HepG2 (cell line): Measurements from ENCODE around the gene ANTXR1. TPM values are rescaled to one million over a fixed set of nuclear protein-coding genes. Genes with fewer than 3 reads are reported as not detected.

Source experiments
- ATAC-seq: fragments of 200-7000 bp; cut with Tn5 transposase; 3 replicates; pipeline ENCODE4 v1.9.1; 2020; ENCODE audit warnings: mild to moderate bottlenecking, moderate library complexity
- BruUV-seq: library from RNA; stranded (reverse); fragments of 400-500 nt; replicated peaks from 2 replicates; lab custom pipeline; 2021; lab: Mats Ljungman, UMichigan
- CTCF ChIA-PET: fragments of 300-600 bp; formaldehyde crosslinking; extraction: SDS; loops from one replicate; lab custom pipeline; 2021; ENCODE audit warnings: low total read pairs, inconsistent platforms, low intra/inter-chr PET ratio; lab: Yijun Ruan, JAX
- POLR2A ChIA-PET: fragments of 350-600 bp; sonication (Branson Sonifier 250); formaldehyde crosslinking; loops from one replicate; lab custom pipeline; 2020; ENCODE audit warnings: antibody characterized with exemption, inconsistent platforms; lab: Yijun Ruan, JAX
- DNase-seq: peaks from one replicate; pipeline ENCODE4 v3.0.0-alpha.2; 2015; ENCODE audit warnings: low spot score
- FAIRE-seq: peaks from 3 replicates; lab custom pipeline; 2011; peaks lifted over from hg19 to GRCh38; lab: Jason Lieb, UNC
- H2AFZ ChIP-seq: one replicate; pipeline ENCODE4 v1.6.1; 2011; ENCODE audit warnings: low read length, inconsistent platforms
- H3K27ac ChIP-seq: fragments of 300-600 bp; 3 replicates; pipeline ENCODE4 v1.8.0; 2011; ENCODE audit warnings: mixed run types, mild to moderate bottlenecking, mixed read lengths, low read length, inconsistent platforms; ENCODE audit not compliant: insufficient read depth; ENCODE audit errors: extremely low read length
- H3K27me3 ChIP-seq, 2 experiments: fragments of 200-600 bp in 1 of 2; 2 replicates in 1 of 2; 3 replicates in 1 of 2; pipeline versions ENCODE4 v1.6.0 to v1.8.0; 2011; ENCODE audit warnings: low read length in 2 of 2, mild to moderate bottlenecking in 2 of 2, moderate library complexity in 2 of 2, inconsistent platforms in 1 of 2; ENCODE audit not compliant: insufficient read depth in 2 of 2, control insufficient read depth in 1 of 2
- H3K36me3 ChIP-seq, 2 experiments: fragments of 200-600 bp in 1 of 2; replicated peaks in 1 of 2; 2 replicates in 1 of 2; 3 replicates in 1 of 2; pipeline versions ENCODE4 v1.5.1 to v1.8.0; 2011; ENCODE audit warnings: low read length in 2 of 2, inconsistent platforms in 1 of 2; ENCODE audit not compliant: insufficient read depth in 2 of 2, control insufficient read depth in 1 of 2
- H3K4me1 ChIP-seq: 2 replicates; pipeline ENCODE4 v1.5.1; 2012; ENCODE audit warnings: low read length, inconsistent platforms; ENCODE audit not compliant: insufficient read depth
- H3K4me2 ChIP-seq: 2 replicates; pipeline ENCODE4 v1.6.0; 2011; ENCODE audit warnings: low read depth, low read length, inconsistent platforms
- H3K4me3 ChIP-seq, 3 experiments: fragments of 200-600 bp in 1 of 3; sonication (generic), shearing (Covaris generic) in 1 of 3; replicated peaks in 1 of 3; 2 replicates each; pipeline ENCODE4 v1.5.1; 2011 to 2016; ENCODE audit warnings: low read length in 3 of 3, inconsistent platforms in 2 of 3, low read depth in 2 of 3, mild to moderate bottlenecking in 2 of 3, control low read depth in 1 of 3, mixed read lengths in 1 of 3; ENCODE audit not compliant: insufficient read depth in 1 of 3
- H3K79me2 ChIP-seq: one replicate; pipeline ENCODE4 v1.6.1; 2011; ENCODE audit warnings: low read length, inconsistent platforms; ENCODE audit not compliant: insufficient read depth
- H3K9ac ChIP-seq: 2 replicates; pipeline ENCODE4 v1.6.0; 2011; ENCODE audit warnings: mild to moderate bottlenecking, low read depth, low read length, inconsistent platforms; ENCODE audit not compliant: insufficient read depth
- H3K9me3 ChIP-seq: 2 replicates; pipeline ENCODE4 v1.5.1; 2012; ENCODE audit warnings: mild to moderate bottlenecking, low read length
- H4K20me1 ChIP-seq: 2 replicates; pipeline ENCODE4 v1.6.0; 2011; ENCODE audit warnings: inconsistent platforms, mild to moderate bottlenecking, low read length, moderate library complexity; ENCODE audit not compliant: insufficient read depth
- IRF1 ChIP-seq: sonication (generic); formaldehyde crosslinking; IDR thresholded peaks from 2 replicates; pipeline ENCODE4 v1.4.0; 2020; ENCODE audit warnings: low read depth, mild to moderate bottlenecking, missing genetic modification reagents
- KLF12 ChIP-seq: sonication (generic); formaldehyde crosslinking; IDR thresholded peaks from 2 replicates; pipeline ENCODE4 v1.4.0; 2020; ENCODE audit warnings: missing genetic modification reagents, borderline replicate concordance
- KLF15 ChIP-seq: sonication (generic); formaldehyde crosslinking; IDR thresholded peaks from 2 replicates; pipeline ENCODE4 v1.8.1; 2023; ENCODE audit warnings: borderline replicate concordance, mild to moderate bottlenecking, inconsistent platforms, missing genetic modification reagents, mixed read lengths
- MAFF ChIP-seq: IDR thresholded peaks from 2 replicates; pipeline ENCODE4 v1.6.1; 2011; ENCODE audit warnings: low read depth, low read length, improper control_type of control experiment
- MAFK ChIP-seq, 2 experiments: IDR thresholded peaks in 1 of 2; conservative IDR thresholded peaks in 1 of 2; 2 replicates each; pipeline ENCODE4 v1.6.1; 2011; ENCODE audit warnings: improper control_type of control experiment in 2 of 2, low read length in 2 of 2
- MEIS1 ChIP-seq: sonication (generic); formaldehyde crosslinking; IDR thresholded peaks from 2 replicates; pipeline ENCODE4 v1.9.0; 2021; ENCODE audit warnings: mild to moderate bottlenecking, missing genetic modification reagents, moderate library complexity, borderline replicate concordance
- PRDM15 ChIP-seq: sonication (generic); formaldehyde crosslinking; IDR thresholded peaks from 2 replicates; pipeline ENCODE4 v1.4.0; 2020; ENCODE audit warnings: missing genetic modification reagents
- U2AF1 ChIP-seq: fragments of 200-400 bp; formaldehyde crosslinking; optimal IDR thresholded peaks from 2 replicates; pipeline ENCODE3; 2017; ENCODE audit warnings: mild to moderate bottlenecking, low read depth, low read length
- ZNF138 ChIP-seq: sonication (generic); formaldehyde crosslinking; IDR thresholded peaks from 2 replicates; pipeline ENCODE4 v1.5.0; 2020; ENCODE audit warnings: mild to moderate bottlenecking, low read depth, missing genetic modification reagents
- ZNF281 ChIP-seq: sonication (generic); formaldehyde crosslinking; IDR thresholded peaks from 2 replicates; pipeline ENCODE4 v1.4.0; 2020; ENCODE audit warnings: missing genetic modification reagents, borderline replicate concordance
- WGBS: methylation state at CpG from one replicate; pipeline ENCODE4 v1.1.6; 2017; ENCODE audit warnings: low lambda C conversion rate; 5-methylcytosine and 5-hydroxymethylcytosine counted together
- in situ Hi-C: cut with HindIII; loops from 2 replicates; pipeline ENCODE4 v1.10.0; 2017; ENCODE audit warnings: low pct_unique_long_range_greater_than_20kb; ENCODE audit not compliant: extremely low pct_ligation_motif_present
- intact Hi-C: fragments of 100-400 bp; cut with micrococcal nuclease; formaldehyde crosslinking; loops from one replicate; pipeline ENCODE4 v1.10.0; 2022; ENCODE audit not compliant: unreplicated experiment
- polyA plus RNA-seq, 8 experiments: library from polyadenylated mRNA; depleted of rRNA in 3 of 8; stranded (reverse) in 7 of 8; unstranded in 1 of 8; fragments of >200 nt; fragmentation: Illumina TruSeq in 4 of 8; extraction: Trizol in 4 of 8; gene quantifications; 2 replicates each; pipeline versions ENCODE4 v1.2.1 to v1.2.3, GENCODE V29; 2011 to 2016; ENCODE audit warnings: low read depth in 4 of 8, missing spikeins in 1 of 8, mixed read lengths in 1 of 8; ENCODE audit not compliant: insufficient read depth in 1 of 8
- total RNA-seq, 5 experiments: library from RNA; depleted of rRNA; stranded (reverse); fragments of >200 nt; fragmentation: Illumina TruSeq; extraction: Trizol; gene quantifications; 2 replicates each; pipeline ENCODE4 v1.2.3, GENCODE V29; 2016; ENCODE audit warnings: low read depth in 1 of 5

The ANTXR1 gene
- total and polyA plus RNA-seq, 2 of the 13 experiments (the other 11 are each of a cell fraction or from before 2014, with no cell fraction given) = 4.5 to 12.7 TPM

GRCh38 chr2:69131452-69131851 lies 118.5 kb downstream of the ANTXR1 start:
- CTCF ChIA-PET = no interaction called here
- H3K79me2 ChIP-seq = no peaks in the 10 kb centered on the region
- no peak overlapping the region for H3K27ac ChIP-seq
- ATAC-seq (no peak), DNase-seq (no peak), FAIRE-seq (no peak)
- no peaks in the 10 kb centered on the region for H3K9me3 ChIP-seq
- no peaks in the 10 kb centered on the region for H3K36me3 ChIP-seq
- no peak overlapping the region for H3K9ac ChIP-seq
- H3K27me3 ChIP-seq = no peaks in the 10 kb centered on the region; a peak in 1 of 5 replicates
- H4K20me1 ChIP-seq = no peaks in the 10 kb centered on the region
- in situ Hi-C loops = no loop called here
- WGBS = 94% methylated on average over 6 of the region's 6 CpGs
- peaks cover 6% of the 10 kb centered on the region; the same call in 1 of the 2 replicates for H3K4me1 ChIP-seq
- TF ChIP-seq ZNF281 (CRISPR knock-in tag) = no peak
- peak; percentile 92 to 93 for TF ChIP-seq MAFK (conservative IDR thresholded peaks at IDR 0.05 in 1 of 2, IDR thresholded peaks at IDR 0.05 in 1 of 2; ENCODE audit: low read length in 2 of 2)
- TF ChIP-seq U2AF1 = no peak
- no peak for TF ChIP-seq IRF1 (CRISPR knock-in tag)
- TF ChIP-seq KLF12 (CRISPR knock-in tag) = no peak
- TF ChIP-seq MEIS1 (CRISPR knock-in tag) = no peak
- TF ChIP-seq KLF15 = no peak
- TF ChIP-seq ZNF138 (CRISPR knock-in tag) = no peak
- no peak for TF ChIP-seq PRDM15 (CRISPR knock-in tag)
- peak; percentile 86 for TF ChIP-seq MAFF
- no TSS peak for BruUV-seq
- H2AFZ ChIP-seq = no peak overlapping the region
- H3K4me2 ChIP-seq = no peak overlapping the region
- intact Hi-C loops = no loop called here
- POLR2A ChIA-PET = no interaction called here
- H3K4me3 ChIP-seq = no peak overlapping the region
